Esophagus muscularis mucosa (tissue), 4 donors: ENCODE measurements around the gene NPHP4. TPM values are rescaled to one million over a fixed set of nuclear protein-coding genes. Genes with fewer than 3 reads are reported as not detected.
"Not testable (repeated sequence)": the region's sequence is repeated elsewhere in the genome, so short reads cannot be mapped to it uniquely, and the experiment has no call there.

Experiments
- DNase-seq: peaks from one replicate; pipeline ENCODE4 v3.0.0-alpha.2; 2017; ENCODE audit errors: extremely low spot score
- H3K27ac ChIP-seq, 4 donors: fragments of 200-600 bp; sonication (generic); replicated peaks in 1 of 4; 1 replicate in 3 of 4; 2 replicates in 1 of 4; pipeline ENCODE4 v1.5.1; 2016 to 2019; ENCODE audit warnings: mild to moderate bottlenecking in 1 of 4
- H3K27me3 ChIP-seq, 4 donors: fragments of 200-600 bp; sonication (generic); one replicate each; pipeline versions ENCODE4 v1.5.1 to v1.6.0; 2016 to 2019
- H3K36me3 ChIP-seq, 4 donors: fragments of 200-600 bp; sonication (generic); one replicate each; pipeline ENCODE4 v1.5.1; 2016 to 2019
- H3K4me1 ChIP-seq, 4 donors: fragments of 200-600 bp; sonication (generic); one replicate each; pipeline ENCODE4 v1.5.1; 2016 to 2019
- H3K4me3 ChIP-seq, 4 donors: fragments of 200-600 bp; sonication (generic); 1 replicate in 2 of 4; 2 replicates in 2 of 4; pipeline ENCODE4 v1.5.1; 2016 to 2019; ENCODE audit warnings: mild to moderate bottlenecking in 4 of 4, moderate library complexity in 1 of 4
- H3K9me3 ChIP-seq, 4 donors: fragments of 200-600 bp; sonication (generic); 1 replicate in 3 of 4; 2 replicates in 1 of 4; pipeline ENCODE4 v1.5.1; 2016 to 2019
- EP300 ChIP-seq: sonication (generic); formaldehyde crosslinking; IDR thresholded peaks from one replicate; pipeline ENCODE4 v1.6.1; 2017; ENCODE audit warnings: antibody characterized with exemption
- POLR2A ChIP-seq: fragments of 450-650 bp; IDR thresholded peaks from one replicate; pipeline ENCODE4 v1.6.1; 2017; ENCODE audit warnings: antibody characterized with exemption, moderate library complexity, mild to moderate bottlenecking, low read depth
- POLR2AphosphoS5 ChIP-seq, 2 donors: sonication (generic); formaldehyde crosslinking; IDR thresholded peaks; one replicate each; pipeline ENCODE4 v1.6.1; 2017; ENCODE audit warnings: antibody characterized with exemption in 2 of 2
- WGBS: methylation state at CpG from one replicate; pipeline ENCODE4 v1.1.5; 2018; 5-methylcytosine and 5-hydroxymethylcytosine counted together
- intact Hi-C: fragments of 100-400 bp; cut with DNase I; formaldehyde crosslinking; loops from one replicate; pipeline ENCODE4 v1.15.1; 2023
- total RNA-seq, 4 donors: library from RNA; depleted of rRNA; stranded (reverse); fragments of >200 nt; gene quantifications; one replicate each; pipeline versions ENCODE4 v1.1.0 to v1.2.1, GENCODE V29; 2016
- TF ChIP-seq, protein P1 (sequence below), 3 experiments: fragments of 200-600 bp in 2 of 3; fragments of 450-650 bp in 1 of 3; sonication (generic) in 2 of 3; IDR thresholded peaks; one replicate each; pipeline ENCODE4 v1.5.1; 2017 to 2019; ENCODE audit warnings: antibody characterized with exemption in 3 of 3, mild to moderate bottlenecking in 2 of 3, moderate library complexity in 1 of 3

Gene NPHP4
- total RNA-seq, 4 donors from 2014 or later: 6.5 to 9.1 (median 8.0) TPM

DNA sequence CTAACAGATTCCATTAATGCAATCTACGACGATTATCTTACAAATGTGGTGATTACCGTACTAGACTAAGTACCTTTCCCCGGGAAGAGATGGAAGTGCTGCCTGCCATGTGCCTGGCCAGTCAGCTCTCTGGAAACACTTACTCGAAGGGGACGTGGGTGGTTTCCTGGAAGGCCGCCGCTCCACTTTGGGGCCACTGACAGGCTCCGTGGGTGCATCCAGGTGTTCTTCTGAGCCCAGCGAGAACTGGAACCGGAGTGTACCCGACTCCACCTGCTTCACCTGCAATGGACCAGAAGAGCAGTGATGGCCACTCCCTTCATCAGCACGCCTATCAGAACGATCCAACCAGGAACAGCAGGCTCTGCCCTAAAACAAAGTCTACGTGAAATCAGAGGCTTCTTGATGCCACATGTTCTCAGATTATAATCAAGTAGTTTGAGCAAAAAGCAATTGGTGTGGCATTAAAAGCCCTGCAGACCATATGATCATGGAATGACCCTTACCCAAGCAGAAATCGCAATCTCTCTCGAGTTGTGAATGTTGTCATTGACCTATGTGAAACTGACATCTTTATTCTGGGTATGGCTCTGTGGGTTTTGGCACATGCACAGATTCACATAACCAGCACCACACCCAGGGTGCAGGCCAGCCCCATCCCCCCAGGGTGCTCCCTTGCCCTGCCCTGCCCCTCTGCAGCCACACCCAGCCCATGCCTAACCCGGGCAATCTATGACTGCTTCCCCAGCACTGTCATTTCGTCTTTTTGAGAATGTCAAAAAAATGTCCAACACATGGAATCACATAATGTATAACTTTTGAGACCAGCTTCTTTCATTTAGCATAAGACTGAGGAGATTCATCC is 64.5 kb downstream of the NPHP4 start:
- H3K27ac ChIP-seq: no peak overlapping the region
- TF ChIP-seq POLR2A: no peak
- no peak for TF ChIP-seq POLR2AphosphoS5 (IDR thresholded peaks at IDR 0.05)
- TF ChIP-seq, protein P1, sequence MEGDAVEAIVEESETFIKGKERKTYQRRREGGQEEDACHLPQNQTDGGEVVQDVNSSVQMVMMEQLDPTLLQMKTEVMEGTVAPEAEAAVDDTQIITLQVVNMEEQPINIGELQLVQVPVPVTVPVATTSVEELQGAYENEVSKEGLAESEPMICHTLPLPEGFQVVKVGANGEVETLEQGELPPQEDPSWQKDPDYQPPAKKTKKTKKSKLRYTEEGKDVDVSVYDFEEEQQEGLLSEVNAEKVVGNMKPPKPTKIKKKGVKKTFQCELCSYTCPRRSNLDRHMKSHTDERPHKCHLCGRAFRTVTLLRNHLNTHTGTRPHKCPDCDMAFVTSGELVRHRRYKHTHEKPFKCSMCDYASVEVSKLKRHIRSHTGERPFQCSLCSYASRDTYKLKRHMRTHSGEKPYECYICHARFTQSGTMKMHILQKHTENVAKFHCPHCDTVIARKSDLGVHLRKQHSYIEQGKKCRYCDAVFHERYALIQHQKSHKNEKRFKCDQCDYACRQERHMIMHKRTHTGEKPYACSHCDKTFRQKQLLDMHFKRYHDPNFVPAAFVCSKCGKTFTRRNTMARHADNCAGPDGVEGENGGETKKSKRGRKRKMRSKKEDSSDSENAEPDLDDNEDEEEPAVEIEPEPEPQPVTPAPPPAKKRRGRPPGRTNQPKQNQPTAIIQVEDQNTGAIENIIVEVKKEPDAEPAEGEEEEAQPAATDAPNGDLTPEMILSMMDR (IDR thresholded peaks at IDR 0.05): no peak
- no peak for TF ChIP-seq EP300
- WGBS: 94% methylated on average over 12 of the region's 19 CpGs
- no peaks in the 10 kb centered on the region for H3K9me3 ChIP-seq
- no peaks in the 10 kb centered on the region for H3K4me1 ChIP-seq
- DNase-seq: no peak
- H3K4me3 ChIP-seq: no peak overlapping the region
- peaks cover 0 to 39% (median 22%) of the 10 kb centered on the region in 4 donors for H3K36me3 ChIP-seq
- intact Hi-C loops: no loop called here
- no peaks in the 10 kb centered on the region for H3K27me3 ChIP-seq

DNA sequence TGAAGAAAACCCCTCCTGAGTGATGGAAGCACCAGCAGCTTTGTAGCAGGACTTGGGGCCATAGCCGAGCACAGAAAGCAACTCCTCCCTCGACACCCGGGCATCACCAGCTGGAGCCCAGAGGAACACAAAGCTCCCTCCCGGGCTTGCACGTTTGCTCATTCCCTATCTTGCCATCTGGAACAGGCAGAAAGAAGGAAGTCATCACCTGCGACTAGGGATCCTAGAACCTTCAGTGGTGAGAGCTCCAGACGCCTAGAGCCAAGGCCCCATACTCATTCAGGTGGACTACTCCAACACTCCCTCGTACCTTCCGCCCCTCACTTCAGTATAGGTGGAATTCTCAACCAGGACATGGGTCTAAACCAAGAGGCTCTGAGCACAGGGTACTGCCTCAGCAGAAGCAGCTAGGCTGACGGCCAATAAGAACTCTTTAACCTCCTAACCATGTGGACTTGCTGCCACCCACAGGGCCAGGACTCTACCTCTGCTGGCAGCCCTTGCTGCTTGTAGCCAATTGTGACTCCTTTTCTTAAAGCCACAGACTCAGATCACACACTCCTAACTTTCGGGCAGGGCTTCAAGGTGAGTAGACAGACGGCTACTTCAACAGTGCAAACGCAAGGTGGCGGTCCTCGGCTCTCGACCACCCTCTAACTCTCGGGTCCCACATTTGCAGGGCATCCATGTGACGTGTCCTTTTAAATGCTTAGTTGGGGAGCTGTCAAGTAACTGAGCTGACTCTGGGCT is 65.4 kb downstream of the NPHP4 start:
- no peak for DNase-seq
- peaks cover 0 to 33% (median 21%) of the 10 kb centered on the region in 4 donors for H3K36me3 ChIP-seq
- intact Hi-C loops: no loop called here
- no peak overlapping the region for H3K4me3 ChIP-seq
- WGBS: 93% methylated on average over 13 of the region's 18 CpGs
- H3K27ac ChIP-seq: no peak overlapping the region
- TF ChIP-seq EP300 (no peak), POLR2A (no peak), POLR2AphosphoS5 (IDR thresholded peaks at IDR 0.05) (no peak)
- TF ChIP-seq, protein P1 (IDR thresholded peaks at IDR 0.05): no peak
- H3K27me3 ChIP-seq: no peaks in the 10 kb centered on the region
- no peaks in the 10 kb centered on the region for H3K9me3 ChIP-seq
- H3K4me1 ChIP-seq: no peaks in the 10 kb centered on the region

DNA sequence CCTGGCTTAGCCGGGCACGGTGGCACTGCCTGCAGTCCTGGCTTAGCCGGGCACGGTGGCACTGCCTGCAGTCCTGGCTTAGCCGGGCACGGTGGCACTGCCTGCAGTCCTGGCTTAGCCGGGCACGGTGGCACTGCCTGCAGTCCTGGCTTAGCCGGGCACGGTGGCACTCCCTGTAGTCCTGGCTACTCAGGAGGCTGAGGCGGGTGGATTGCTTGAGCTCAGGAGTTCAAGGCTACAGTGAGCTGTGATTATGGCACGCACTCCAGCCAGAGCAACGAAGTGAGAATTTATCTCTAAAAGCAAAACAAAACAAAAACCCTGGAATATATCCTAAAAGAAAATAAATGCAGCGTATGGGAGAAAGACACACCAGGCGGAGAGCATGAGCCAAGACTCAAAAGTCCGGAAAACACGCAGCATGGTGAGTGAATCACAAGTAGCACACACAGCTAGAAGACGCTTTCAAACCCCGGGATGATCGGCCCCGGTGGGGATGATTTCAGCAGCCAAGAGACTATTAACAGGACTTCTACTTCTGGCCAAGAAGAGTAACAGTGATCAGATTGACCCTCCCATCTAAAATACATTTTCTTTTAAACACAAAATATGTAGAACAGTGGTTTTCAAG is 69.4 kb downstream of the NPHP4 start:
- H3K4me3 ChIP-seq, intact Hi-C loops, DNase-seq, H3K27me3 ChIP-seq, H3K9me3 ChIP-seq, H3K27ac ChIP-seq, H3K4me1 ChIP-seq: not testable (repeated sequence)
- 91% methylated on average over 21 of the region's 21 CpGs for WGBS
- peaks cover 0 to 29% (median 17%) of the 10 kb centered on the region in 4 donors for H3K36me3 ChIP-seq

DNA sequence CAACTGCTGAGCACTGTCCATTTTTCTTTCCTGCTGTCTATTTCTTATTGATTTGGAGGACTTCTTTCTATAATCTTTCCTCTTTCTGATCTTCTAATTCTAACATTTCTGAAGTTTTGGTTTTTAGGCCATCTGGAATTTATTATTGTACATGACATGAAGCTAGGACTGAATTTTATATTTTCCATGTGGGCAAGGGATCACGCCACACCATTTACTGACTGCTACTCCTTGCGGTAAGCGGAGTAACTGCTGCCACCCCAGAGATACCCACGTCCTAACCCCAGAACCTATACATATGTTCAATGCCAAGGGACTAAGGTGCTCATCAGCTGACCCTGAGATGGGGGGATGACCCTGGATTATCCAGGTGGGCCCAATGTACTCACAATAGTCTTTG is 70.6 kb downstream of the NPHP4 start:
- H3K27ac ChIP-seq: no peak overlapping the region

More for the DNA sequence above, 70.6 kb downstream of the NPHP4 start:
- H3K27me3 ChIP-seq: no peaks in the 10 kb centered on the region
- WGBS: 99% methylated on average over 4 of the region's 4 CpGs
- H3K36me3 ChIP-seq: peaks cover 0 to 18% (median 6%) of the 10 kb centered on the region in 4 donors
- H3K4me1 ChIP-seq: no peaks in the 10 kb centered on the region
- no peak overlapping the region for H3K4me3 ChIP-seq
- TF ChIP-seq POLR2A: no peak
- TF ChIP-seq EP300: no peak
- no peak for TF ChIP-seq POLR2AphosphoS5 (IDR thresholded peaks at IDR 0.05)
- TF ChIP-seq, protein P1 (IDR thresholded peaks at IDR 0.05): no peak
- H3K9me3 ChIP-seq: no peaks in the 10 kb centered on the region
- DNase-seq: no peak
- intact Hi-C loops: no loop called here
